Measurements from ENCODE around the gene SPINK5.

GRCh38 chr5:148027505-148027904 lies 36.3 kb upstream of the SPINK5 start:
- TF ChIP-seq, protein P1, sequence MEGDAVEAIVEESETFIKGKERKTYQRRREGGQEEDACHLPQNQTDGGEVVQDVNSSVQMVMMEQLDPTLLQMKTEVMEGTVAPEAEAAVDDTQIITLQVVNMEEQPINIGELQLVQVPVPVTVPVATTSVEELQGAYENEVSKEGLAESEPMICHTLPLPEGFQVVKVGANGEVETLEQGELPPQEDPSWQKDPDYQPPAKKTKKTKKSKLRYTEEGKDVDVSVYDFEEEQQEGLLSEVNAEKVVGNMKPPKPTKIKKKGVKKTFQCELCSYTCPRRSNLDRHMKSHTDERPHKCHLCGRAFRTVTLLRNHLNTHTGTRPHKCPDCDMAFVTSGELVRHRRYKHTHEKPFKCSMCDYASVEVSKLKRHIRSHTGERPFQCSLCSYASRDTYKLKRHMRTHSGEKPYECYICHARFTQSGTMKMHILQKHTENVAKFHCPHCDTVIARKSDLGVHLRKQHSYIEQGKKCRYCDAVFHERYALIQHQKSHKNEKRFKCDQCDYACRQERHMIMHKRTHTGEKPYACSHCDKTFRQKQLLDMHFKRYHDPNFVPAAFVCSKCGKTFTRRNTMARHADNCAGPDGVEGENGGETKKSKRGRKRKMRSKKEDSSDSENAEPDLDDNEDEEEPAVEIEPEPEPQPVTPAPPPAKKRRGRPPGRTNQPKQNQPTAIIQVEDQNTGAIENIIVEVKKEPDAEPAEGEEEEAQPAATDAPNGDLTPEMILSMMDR (conservative IDR thresholded peaks at IDR 0.05; ENCODE audit: low read depth, low read length) = no peak
- TF ChIP-seq EZH2phosphoT487 (IDR thresholded peaks at IDR 0.05; ENCODE audit: borderline replicate concordance, low read length) (no peak), EZH2 (IDR thresholded peaks at IDR 0.05; ENCODE audit: low read length, unreplicated experiment) (no peak)
